Upper lobe of left lung (tissue), 4 donors: ENCODE data around the gene GTF2IRD1.

Source experiments
- CTCF ChIP-seq, 6 experiments: fragments of 450-650 bp in 4 of 6; fragments of 200-600 bp in 2 of 6; sonication (generic) in 2 of 6; IDR thresholded peaks; one replicate each; pipeline ENCODE4 v1.5.1; 2016 to 2019; ENCODE audit warnings: antibody characterized with exemption in 6 of 6
- POLR2A ChIP-seq, 4 donors: fragments of 450-650 bp; IDR thresholded peaks; one replicate each; pipeline ENCODE4 v1.5.1; 2016 to 2017; ENCODE audit warnings: antibody characterized with exemption in 4 of 4, mild to moderate bottlenecking in 2 of 4

- TF ChIP-seq CTCF (IDR thresholded peaks at IDR 0.05) (no peak), POLR2A (IDR thresholded peaks at IDR 0.05) (no peak)
Observed at GRCh38 chr7:74518654-74519053, 64.9 kb downstream of the GTF2IRD1 start.
